AG04450 (cell line): ENCODE results near the gene UNC79. TPM values are rescaled to one million over a fixed set of nuclear protein-coding genes. Genes with fewer than 3 reads are reported as not detected.

Source experiments
- CTCF ChIA-PET: fragments of 300-600, 350-600 bp; formaldehyde crosslinking; extraction: SDS; loops from one replicate; lab custom pipeline; 2022; ENCODE audit warnings: antibody characterized with exemption, inconsistent platforms; lab: Charles Lee
- POLR2A ChIA-PET: fragments of 350-600 bp; formaldehyde crosslinking; extraction: SDS; loops from one replicate; lab custom pipeline; 2021; ENCODE audit warnings: antibody characterized with exemption, inconsistent platforms; lab: Yijun Ruan, JAX
- DNase-seq: peaks from one replicate; pipeline ENCODE4 v3.0.0-alpha.2; 2011; ENCODE audit warnings: low read depth, low spot score
- H3K27ac ChIP-seq: one replicate; pipeline ENCODE4 v1.5.1; 2012; ENCODE audit warnings: low read depth, low read length, control low read depth
- H3K27me3 ChIP-seq: one replicate; pipeline ENCODE4 v1.6.0; 2012; ENCODE audit warnings: low read length; ENCODE audit not compliant: control insufficient read depth, insufficient read depth
- H3K4me3 ChIP-seq: 2 replicates; pipeline ENCODE4 v1.5.1; 2011; ENCODE audit warnings: mild to moderate bottlenecking, low read depth, low read length, control low read depth
- H3K9me3 ChIP-seq: 2 replicates; pipeline ENCODE4 v1.5.1; 2012; ENCODE audit warnings: low read length; ENCODE audit not compliant: control insufficient read depth, insufficient read depth
- CTCF ChIP-seq: IDR thresholded peaks from 2 replicates; pipeline ENCODE4 v1.5.1; 2011; ENCODE audit warnings: low read depth, low read length, control low read depth, inconsistent platforms
- polyA plus RNA-seq: library from polyadenylated mRNA; depleted of rRNA; stranded (reverse); fragments of >200 nt; gene quantifications from 2 replicates; pipeline ENCODE4 v1.2.3, GENCODE V29; 2011

The UNC79 gene
- polyA plus RNA-seq, 1 experiment: 0.02 TPM

GRCh38 chr14:93657875-93658274 lies 227.1 kb downstream of the UNC79 start:
- TF ChIP-seq CTCF: no peak
- H3K27ac ChIP-seq: no peak overlapping the region
- no peak overlapping the region for H3K4me3 ChIP-seq
- no peaks in the 10 kb centered on the region for H3K9me3 ChIP-seq
- ChIA-PET CTCF (no interaction called here), POLR2A (no interaction called here)
- DNase-seq: no peak
- H3K27me3 ChIP-seq: no peaks in the 10 kb centered on the region

GRCh38 chr14:93663317-93663716 lies 232.6 kb downstream of the UNC79 start:
- Histone ChIP-seq H3K9me3 (no peaks in the 10 kb centered on the region), H3K27me3 (no peaks in the 10 kb centered on the region), H3K27ac (no peak overlapping the region), H3K4me3 (no peak overlapping the region)
- ChIA-PET CTCF (interaction anchor here (0.5 to 1.8 kb wide), 2 partner anchors 9 to 142 kb away, joined by 3 to 6 read pairs; no protein-coding TSS in a partner anchor), POLR2A (no interaction called here)
- DNase-seq: no peak
- TF ChIP-seq CTCF: no peak

GRCh38 chr14:93665169-93665568 lies 234.4 kb downstream of the UNC79 start:
- ChIA-PET POLR2A (no interaction called here), CTCF (no interaction called here)
- no peak for TF ChIP-seq CTCF
- DNase-seq: no peak
- Histone ChIP-seq H3K27ac (no peak overlapping the region), H3K27me3 (no peaks in the 10 kb centered on the region), H3K9me3 (no peaks in the 10 kb centered on the region), H3K4me3 (no peak overlapping the region)

- ChIA-PET POLR2A (no interaction called here), CTCF (no interaction called here)
- Histone ChIP-seq H3K27ac (no peak overlapping the region), H3K4me3 (no peak overlapping the region), H3K27me3 (no peaks in the 10 kb centered on the region), H3K9me3 (no peaks in the 10 kb centered on the region)
- no peak for TF ChIP-seq CTCF
- no peak for DNase-seq
Measured at GRCh38 chr14:93669632-93670031, 238.9 kb downstream of the UNC79 start.

GRCh38 chr14:93674343-93674742 lies 243.6 kb downstream of the UNC79 start:
- ChIA-PET CTCF (no interaction called here), POLR2A (no interaction called here)
- H3K27me3 ChIP-seq: no peaks in the 10 kb centered on the region
- no peak for TF ChIP-seq CTCF
- no peak for DNase-seq
- no peaks in the 10 kb centered on the region for H3K9me3 ChIP-seq
- H3K4me3 ChIP-seq: no peak overlapping the region
- no peak overlapping the region for H3K27ac ChIP-seq
